GM23338 (cell line): ENCODE results near the gene LGALSL.

Experiments used
- CREB1 ChIP-seq: fragments of 250-450 bp; sonication (Bioruptor Pico); IDR thresholded peaks from 2 replicates; pipeline ENCODE4 v1.5.0; 2020; ENCODE audit warnings: low read depth, mild to moderate bottlenecking, moderate library complexity
- CTCF ChIP-seq, 2 experiments: fragments of 200-600 bp in 1 of 2; sonication (generic) in 1 of 2; conservative IDR thresholded peaks; 2 replicates each; pipeline versions ENCODE4 v1.5.1 to v1.6.1; 2016 to 2017; ENCODE audit warnings: antibody characterized with exemption in 2 of 2, low read depth in 2 of 2, mild to moderate bottlenecking in 2 of 2, moderate library complexity in 1 of 2
- ETS1 ChIP-seq: IDR thresholded peaks from 2 replicates; pipeline ENCODE4 v1.6.1; 2016; ENCODE audit warnings: antibody characterized with exemption
- EZH2 ChIP-seq: fragments of 200-600 bp; sonication (generic); IDR thresholded peaks from one replicate; pipeline ENCODE4 v1.8.0; 2017; ENCODE audit warnings: antibody characterized with exemption, mild to moderate bottlenecking, low read depth; ENCODE audit not compliant: unreplicated experiment
- EZH2phosphoT487 ChIP-seq: fragments of 200-600 bp; sonication (generic); IDR thresholded peaks from one replicate; pipeline ENCODE4 v1.8.1; 2018; ENCODE audit warnings: antibody characterized with exemption; ENCODE audit not compliant: unreplicated experiment
- JUNB ChIP-seq: IDR thresholded peaks from one replicate; pipeline ENCODE4 v1.6.1; 2016; ENCODE audit warnings: antibody characterized with exemption; ENCODE audit not compliant: unreplicated experiment
- NANOG ChIP-seq: IDR thresholded peaks from 2 replicates; pipeline ENCODE4 v1.6.1; 2016; ENCODE audit warnings: antibody characterized with exemption, borderline replicate concordance
- POLR2AphosphoS5 ChIP-seq: IDR thresholded peaks from 2 replicates; pipeline ENCODE4 v1.6.1; 2016; ENCODE audit warnings: antibody characterized with exemption, low read depth
- REST ChIP-seq: IDR thresholded peaks from one replicate; pipeline ENCODE4 v1.6.1; 2018; ENCODE audit warnings: antibody characterized with exemption; ENCODE audit not compliant: unreplicated experiment
- STAT1 ChIP-seq: IDR thresholded peaks from one replicate; pipeline ENCODE4 v1.6.1; 2016; ENCODE audit warnings: antibody characterized with exemption; ENCODE audit not compliant: unreplicated experiment
- ZNF114 ChIP-seq: fragments of 250-450 bp; sonication (Bioruptor Pico); IDR thresholded peaks from 2 replicates; pipeline ENCODE4 v1.5.0; 2020; ENCODE audit warnings: mild to moderate bottlenecking, moderate library complexity
- ZNF331 ChIP-seq: fragments of 250-450 bp; sonication (Bioruptor Pico); IDR thresholded peaks from 2 replicates; pipeline ENCODE4 v1.5.0; 2020; ENCODE audit warnings: low read depth, mild to moderate bottlenecking, moderate library complexity
- ZNF462 ChIP-seq: fragments of 250-450 bp; sonication (Bioruptor Pico); IDR thresholded peaks from 2 replicates; pipeline ENCODE4 v1.5.0; 2020; ENCODE audit warnings: mild to moderate bottlenecking, moderate library complexity

GRCh38 chr2:64462940-64463700 is 9.2 kb downstream of the LGALSL start:
- no peak for TF ChIP-seq CTCF (conservative IDR thresholded peaks at IDR 0.05; ENCODE audit: low read depth in 2 of 2)
- no peak for TF ChIP-seq POLR2AphosphoS5
- no peak for TF ChIP-seq EZH2
- no peak for TF ChIP-seq REST
- TF ChIP-seq JUNB: no peak
- TF ChIP-seq ZNF462 (CRISPR knock-in tag): no peak
- no peak for TF ChIP-seq CREB1 (CRISPR knock-in tag)
- TF ChIP-seq EZH2phosphoT487: no peak
- no peak for TF ChIP-seq NANOG
- no peak for TF ChIP-seq ZNF331 (CRISPR knock-in tag)
- TF ChIP-seq ZNF114 (CRISPR knock-in tag): no peak
- no peak for TF ChIP-seq ETS1
- TF ChIP-seq STAT1: no peak
